H9 (cell line): ENCODE data around the gene NMT1. TPM values are rescaled to one million over a fixed set of nuclear protein-coding genes. Genes with fewer than 3 reads are reported as not detected.
"Not testable (repeated sequence)": the region's sequence is repeated elsewhere in the genome, so short reads cannot be mapped to it uniquely, and the experiment has no call there.

Experiments used
- DNase-seq: peaks from one replicate; pipeline ENCODE4 v3.0.0-alpha.2; 2017
- H2AFZ ChIP-seq: one replicate; pipeline ENCODE4 v1.6.1; 2013; ENCODE audit warnings: mild to moderate bottlenecking, low read length, control low read depth, moderate library complexity
- H2AK5ac ChIP-seq: 2 replicates; pipeline ENCODE4 v1.6.1; 2013; ENCODE audit warnings: low read length, control low read depth, mixed read lengths; ENCODE audit not compliant: insufficient read length
- H2BK120ac ChIP-seq: one replicate; pipeline ENCODE4 v1.6.1; 2013; ENCODE audit warnings: low read depth, mild to moderate bottlenecking, low read length, control low read depth, inconsistent platforms; ENCODE audit not compliant: poor library complexity, severe bottlenecking
- H2BK12ac ChIP-seq: 2 replicates; pipeline ENCODE4 v1.6.1; 2013; ENCODE audit warnings: low read length, control low read depth, mixed read lengths, low read depth; ENCODE audit not compliant: insufficient read length
- H2BK15ac ChIP-seq: 2 replicates; pipeline ENCODE4 v1.6.1; 2013; ENCODE audit warnings: low read depth, low read length, control low read depth
- H2BK20ac ChIP-seq: one replicate; pipeline ENCODE4 v1.6.1; 2013; ENCODE audit warnings: low read depth, mild to moderate bottlenecking, low read length, control low read depth, inconsistent platforms; ENCODE audit not compliant: poor library complexity, severe bottlenecking
- H2BK5ac ChIP-seq: 2 replicates; pipeline ENCODE4 v1.6.1; 2013; ENCODE audit warnings: low read length, control low read depth, mixed read lengths; ENCODE audit not compliant: insufficient read length
- H3K14ac ChIP-seq: 2 replicates; pipeline ENCODE4 v1.6.1; 2013; ENCODE audit warnings: low read length, control low read depth; ENCODE audit not compliant: insufficient read depth
- H3K18ac ChIP-seq: 2 replicates; pipeline ENCODE4 v1.6.1; 2013; ENCODE audit warnings: low read depth, mild to moderate bottlenecking, mixed read lengths, low read length, control low read depth; ENCODE audit not compliant: insufficient read length
- H3K23ac ChIP-seq: 2 replicates; pipeline ENCODE4 v1.6.1; 2013; ENCODE audit warnings: low read length, control low read depth, mixed read lengths, low read depth; ENCODE audit not compliant: insufficient read length
- H3K23me2 ChIP-seq: 2 replicates; pipeline ENCODE4 v1.6.1; 2013; ENCODE audit warnings: low read depth, mild to moderate bottlenecking, mixed read lengths, low read length, control low read depth; ENCODE audit not compliant: insufficient read length, poor library complexity, severe bottlenecking
- H3K27ac ChIP-seq: 2 replicates; pipeline ENCODE4 v1.5.1; 2013; ENCODE audit warnings: low read length, control low read depth, mixed read lengths, low read depth; ENCODE audit not compliant: insufficient read length
- H3K27me3 ChIP-seq: 2 replicates; pipeline ENCODE4 v1.6.1; 2013; ENCODE audit warnings: low read length, control low read depth, inconsistent platforms; ENCODE audit not compliant: insufficient read depth
- H3K4ac ChIP-seq: 2 replicates; pipeline ENCODE4 v1.6.1; 2013; ENCODE audit warnings: low read depth, mild to moderate bottlenecking, control low read depth, inconsistent platforms, low read length, moderate library complexity
- H3K4me1 ChIP-seq: 2 replicates; pipeline ENCODE4 v1.6.1; 2013; ENCODE audit warnings: low read length, control low read depth, inconsistent platforms; ENCODE audit not compliant: insufficient read depth
- H3K4me2 ChIP-seq: 2 replicates; pipeline ENCODE4 v1.6.1; 2013; ENCODE audit warnings: low read length, control low read depth, mixed read lengths; ENCODE audit not compliant: insufficient read length, insufficient read depth
- H3K56ac ChIP-seq: 2 replicates; pipeline ENCODE4 v1.6.1; 2013; ENCODE audit warnings: low read depth, mild to moderate bottlenecking, mixed read lengths, low read length, control low read depth; ENCODE audit not compliant: insufficient read length
- H3K79me1 ChIP-seq: 2 replicates; pipeline ENCODE4 v1.6.1; 2013; ENCODE audit warnings: low read depth, mild to moderate bottlenecking, moderate library complexity, low read length, control low read depth, inconsistent platforms; ENCODE audit not compliant: insufficient read depth, poor library complexity, severe bottlenecking
- H3K79me2 ChIP-seq: 2 replicates; pipeline ENCODE4 v1.6.1; 2013; ENCODE audit warnings: low read length, control low read depth, inconsistent platforms; ENCODE audit not compliant: insufficient read depth
- H3K9ac ChIP-seq: 2 replicates; pipeline ENCODE4 v1.6.1; 2013; ENCODE audit warnings: low read length, control low read depth, mixed read lengths; ENCODE audit not compliant: insufficient read length; ENCODE audit errors: extremely low read depth
- H3K9me3 ChIP-seq: one replicate; pipeline ENCODE4 v1.6.1; 2013; ENCODE audit warnings: low read depth, low read length, inconsistent platforms; ENCODE audit not compliant: control insufficient read depth
- H3T11ph ChIP-seq: one replicate; pipeline ENCODE4 v1.6.1; 2013; ENCODE audit warnings: mild to moderate bottlenecking, low read length, control low read depth, inconsistent platforms
- H4K20me1 ChIP-seq: one replicate; pipeline ENCODE4 v1.6.1; 2013; ENCODE audit not compliant: control insufficient read depth, insufficient read length, insufficient read depth
- H4K5ac ChIP-seq: 2 replicates; pipeline ENCODE4 v1.6.1; 2013; ENCODE audit warnings: low read depth, mild to moderate bottlenecking, mixed read lengths, low read length, control low read depth; ENCODE audit not compliant: insufficient read length
- H4K8ac ChIP-seq: replicated peaks from 2 replicates; pipeline ENCODE4 v1.6.1; 2013; ENCODE audit warnings: low read length, control low read depth, mixed read lengths, low read depth; ENCODE audit not compliant: insufficient read length
- H4K91ac ChIP-seq: 2 replicates; pipeline ENCODE4 v1.6.1; 2013; ENCODE audit warnings: low read depth, mild to moderate bottlenecking, moderate library complexity, mixed read lengths, low read length, control low read depth; ENCODE audit not compliant: insufficient read length
- H3K27ac Mint-ChIP-seq, 3 experiments: 2 replicates in 2 of 3; 3 replicates in 1 of 3; pipeline ENCODE4 v1.8.0; 2020 to 2021; ENCODE audit warnings: mixed read lengths in 3 of 3, mild to moderate bottlenecking in 1 of 3, moderate library complexity in 1 of 3
- H3K27me3 Mint-ChIP-seq: 2 replicates; pipeline ENCODE4 v1.8.0; 2021; ENCODE audit warnings: low read depth, mild to moderate bottlenecking, moderate library complexity, mixed read lengths
- H3K36me3 Mint-ChIP-seq, 3 experiments: 2 replicates in 2 of 3; 3 replicates in 1 of 3; pipeline ENCODE4 v1.8.0; 2020 to 2021; ENCODE audit warnings: low read depth in 3 of 3, mixed read lengths in 3 of 3; ENCODE audit not compliant: insufficient read depth in 1 of 3
- H3K4me1 Mint-ChIP-seq, 2 experiments: 2 replicates each; pipeline ENCODE4 v1.8.0; 2020; ENCODE audit warnings: mixed read lengths in 2 of 2
- H3K4me3 Mint-ChIP-seq, 2 experiments: 2 replicates in 1 of 2; 3 replicates in 1 of 2; pipeline ENCODE4 v1.8.0; 2020 to 2021; ENCODE audit warnings: mild to moderate bottlenecking in 2 of 2, mixed read lengths in 2 of 2, moderate library complexity in 1 of 2
- H3K9me3 Mint-ChIP-seq, 2 experiments: 2 replicates in 1 of 2; 3 replicates in 1 of 2; pipeline ENCODE4 v1.8.0; 2020; ENCODE audit warnings: mild to moderate bottlenecking in 2 of 2, mixed read lengths in 2 of 2, moderate library complexity in 1 of 2
- CTCF ChIP-seq: fragments of 200-600 bp; sonication (generic); conservative IDR thresholded peaks from 3 replicates; pipeline ENCODE4 v1.8.0; 2021; ENCODE audit warnings: antibody characterized with exemption, mild to moderate bottlenecking
- WGBS: extraction: QIAGEN DNeasy Blood & Tissue Kit; methylation state at CpG from one replicate; pipeline ENCODE4 v1.1.7; 2013; ENCODE audit warnings: missing lambda C conversion rate, low lambda C conversion rate, mixed read lengths; ENCODE audit not compliant: insufficient read length; ENCODE audit errors: extremely low coverage; 5-methylcytosine and 5-hydroxymethylcytosine counted together
- total RNA-seq: library from RNA; stranded (reverse); gene quantifications from 2 replicates; pipeline ENCODE4 v1.2.1, GENCODE V29; 2021

NMT1 gene
- total RNA-seq, 1 experiment from 2014 or later, result 150 TPM

DNA sequence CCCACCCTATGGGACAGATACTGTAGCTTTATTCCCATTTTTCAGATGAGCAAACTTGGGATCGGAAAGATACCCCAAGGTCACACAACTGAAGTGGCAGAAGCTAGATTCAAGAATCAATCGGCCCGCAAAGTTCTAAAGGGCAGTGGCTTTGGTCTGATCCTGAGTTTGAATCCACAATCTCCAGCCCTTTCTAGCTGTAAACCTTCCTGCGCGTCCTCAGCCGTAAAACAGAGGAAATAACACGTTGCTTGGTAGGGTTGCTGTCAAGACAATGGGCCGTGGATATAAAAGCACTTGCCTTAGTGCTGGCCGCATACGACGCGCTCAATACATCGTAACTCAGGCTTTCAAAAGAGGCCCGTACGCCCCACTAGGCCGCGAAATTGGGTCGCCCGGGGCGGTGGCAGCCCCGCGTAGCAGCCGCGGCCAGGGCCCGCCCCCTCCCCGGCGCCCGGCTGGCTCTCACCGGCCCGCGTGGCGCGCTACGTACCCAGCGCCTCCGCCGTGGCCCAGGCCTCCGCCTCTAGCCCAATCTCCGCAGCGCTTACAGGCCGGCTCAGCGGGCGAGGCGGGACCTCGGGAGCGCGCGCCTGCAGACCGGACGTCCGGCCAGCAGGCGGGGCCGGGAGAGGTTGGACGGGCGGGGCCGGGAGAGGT is 9.9 kb upstream of the NMT1 start, which contains the start of gene DCAKD:
Gene DCAKD, minus strand, starts transcription at position 573 of the 660 bp plus-strand sequence. CDS start 16,747 bp downstream, outside the sequence.
- peaks cover 13% of the 10 kb centered on the region for H3K23me2 ChIP-seq
- H3K23ac ChIP-seq, result no peak within 1 kb of the TSS
- peak within 1 kb of the TSS; percentile 78 for H3K18ac ChIP-seq
- H2AFZ ChIP-seq, result no peak within 1 kb of the TSS
- H3K9ac ChIP-seq, result peak within 1 kb of the TSS; percentile 93
- no peak within 1 kb of the TSS for H3K56ac ChIP-seq
- WGBS, result no CpG with 5 or more reads among the region's 56 CpGs
- DNase-seq, result peak; percentile 98
- H3K79me2 ChIP-seq, result peaks cover 2% of the 10 kb centered on the region; the same call in 1 of the 2 replicates
- H3K27ac ChIP-seq, result peak within 1 kb of the TSS; percentile 83
- H3K27me3 ChIP-seq, result no peaks in the 10 kb centered on the region
- no peak within 1 kb of the TSS for H2BK120ac ChIP-seq
- H2BK20ac ChIP-seq, result no peak within 1 kb of the TSS
- Mint-ChIP-seq H3K27me3 (no peaks in the 10 kb centered on the region), H3K27ac (peak within 1 kb of the TSS; percentile 89 to 92 (median 91); a peak in 6 of 7 replicates), H3K9me3 (no peaks in the 10 kb centered on the region), H3K4me1 (peaks cover 18 to 20% of the 10 kb centered on the region in 2 experiments), H3K4me3 (peak within 1 kb of the TSS; percentile 87), H3K36me3 (peaks cover 2 to 8% (median 7%) of the 10 kb centered on the region in 3 experiments; a peak in 5 of 7 replicates)
- H2BK5ac ChIP-seq, result no peak within 1 kb of the TSS
- no peak within 1 kb of the TSS for H3T11ph ChIP-seq
- no peaks in the 10 kb centered on the region; the same call in 1 of the 2 replicates for H3K4me1 ChIP-seq
- no peaks in the 10 kb centered on the region for H3K9me3 ChIP-seq
- H3K4me2 ChIP-seq, result peak within 1 kb of the TSS; percentile 83
- H3K14ac ChIP-seq, result peak within 1 kb of the TSS; percentile 53; the same call in 1 of the 2 replicates
- H3K79me1 ChIP-seq, result no peaks in the 10 kb centered on the region
- no peak within 1 kb of the TSS for H2BK15ac ChIP-seq
- H4K20me1 ChIP-seq, result no peaks in the 10 kb centered on the region
- TF ChIP-seq CTCF, result no peak
- H3K4ac ChIP-seq, result no peak within 1 kb of the TSS
- H4K5ac ChIP-seq, result no peak within 1 kb of the TSS
- H2AK5ac ChIP-seq, result no peak within 1 kb of the TSS
- H2BK12ac ChIP-seq, result no peak within 1 kb of the TSS
- no peak within 1 kb of the TSS for H4K8ac ChIP-seq
- H4K91ac ChIP-seq, result no peak within 1 kb of the TSS

- not testable (repeated sequence) for H3K9me3 Mint-ChIP-seq, H3K27me3 Mint-ChIP-seq, H3K56ac ChIP-seq, H3K36me3 Mint-ChIP-seq, H2AK5ac ChIP-seq, H3K4ac ChIP-seq, H3K27ac Mint-ChIP-seq, H3K27me3 ChIP-seq, H3K4me1 ChIP-seq, H2BK15ac ChIP-seq, H4K5ac ChIP-seq, H3K27ac ChIP-seq, H3K18ac ChIP-seq, DNase-seq, H3K9ac ChIP-seq, H2BK5ac ChIP-seq, H3T11ph ChIP-seq, H4K20me1 ChIP-seq, H2AFZ ChIP-seq, H3K79me2 ChIP-seq, H3K14ac ChIP-seq, H2BK120ac ChIP-seq, H2BK12ac ChIP-seq, H4K8ac ChIP-seq, H3K23ac ChIP-seq, H4K91ac ChIP-seq, H3K79me1 ChIP-seq, H2BK20ac ChIP-seq, H3K9me3 ChIP-seq
- no CpG with 5 or more reads among the region's 54 CpGs for WGBS
- peaks cover 16 to 18% of the 10 kb centered on the region in 2 experiments for H3K4me1 Mint-ChIP-seq
- Histone ChIP-seq H3K4me2 (peak overlapping the region; percentile 76), H3K23me2 (peaks cover 13% of the 10 kb centered on the region)
- peak overlapping the region in 1 of 2 experiments; percentile 65; a peak in 2 of 5 replicates for H3K4me3 Mint-ChIP-seq
Observed at GRCh38 chr17:45051720-45052051, 9.4 kb upstream of the NMT1 start.
